ENCODE measurements around the gene HMGXB3.

DNA sequence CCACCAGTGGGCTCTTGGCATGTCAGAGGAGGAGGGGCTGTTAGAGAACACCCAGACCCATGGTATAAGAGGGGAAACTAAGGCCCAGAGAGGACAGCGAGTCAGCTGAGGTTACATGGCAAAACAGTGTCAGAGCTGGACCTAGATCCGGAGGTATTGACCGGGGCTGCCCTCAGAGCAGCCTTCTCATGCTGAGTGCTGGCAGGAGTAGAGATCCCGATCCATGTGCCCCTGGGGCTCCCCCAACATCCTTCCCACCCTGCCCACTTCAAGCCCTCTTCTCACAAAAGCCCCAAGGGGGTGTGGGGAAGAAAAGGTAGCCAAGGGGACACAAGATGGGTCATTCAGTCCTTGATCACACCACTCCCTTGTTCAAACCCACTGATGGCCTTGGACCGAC, 65.9 kb downstream of the HMGXB3 start:
- TF ChIP-seq CTCF (IDR thresholded peaks at IDR 0.05; ENCODE audit: low read depth, low read length, missing input control), result no peak
- TF ChIP-seq YY1 (IDR thresholded peaks at IDR 0.05), result no peak
- TF ChIP-seq, protein P1, sequence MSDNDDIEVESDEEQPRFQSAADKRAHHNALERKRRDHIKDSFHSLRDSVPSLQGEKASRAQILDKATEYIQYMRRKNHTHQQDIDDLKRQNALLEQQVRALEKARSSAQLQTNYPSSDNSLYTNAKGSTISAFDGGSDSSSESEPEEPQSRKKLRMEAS (IDR thresholded peaks at IDR 0.05), result no peak
- TF ChIP-seq JUND (IDR thresholded peaks at IDR 0.05), result no peak
- no peak for TF ChIP-seq REST (IDR thresholded peaks at IDR 0.05)
- no peak for TF ChIP-seq TAF1 (conservative IDR thresholded peaks at IDR 0.05)
- no peak for TF ChIP-seq RXRA (IDR thresholded peaks at IDR 0.05)
- no peak for TF ChIP-seq FOXA1 (IDR thresholded peaks at IDR 0.05)
- TF ChIP-seq, protein P2, sequence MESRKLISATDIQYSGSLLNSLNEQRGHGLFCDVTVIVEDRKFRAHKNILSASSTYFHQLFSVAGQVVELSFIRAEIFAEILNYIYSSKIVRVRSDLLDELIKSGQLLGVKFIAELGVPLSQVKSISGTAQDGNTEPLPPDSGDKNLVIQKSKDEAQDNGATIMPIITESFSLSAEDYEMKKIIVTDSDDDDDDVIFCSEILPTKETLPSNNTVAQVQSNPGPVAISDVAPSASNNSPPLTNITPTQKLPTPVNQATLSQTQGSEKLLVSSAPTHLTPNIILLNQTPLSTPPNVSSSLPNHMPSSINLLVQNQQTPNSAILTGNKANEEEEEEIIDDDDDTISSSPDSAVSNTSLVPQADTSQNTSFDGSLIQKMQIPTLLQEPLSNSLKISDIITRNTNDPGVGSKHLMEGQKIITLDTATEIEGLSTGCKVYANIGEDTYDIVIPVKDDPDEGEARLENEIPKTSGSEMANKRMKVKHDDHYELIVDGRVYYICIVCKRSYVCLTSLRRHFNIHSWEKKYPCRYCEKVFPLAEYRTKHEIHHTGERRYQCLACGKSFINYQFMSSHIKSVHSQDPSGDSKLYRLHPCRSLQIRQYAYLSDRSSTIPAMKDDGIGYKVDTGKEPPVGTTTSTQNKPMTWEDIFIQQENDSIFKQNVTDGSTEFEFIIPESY (IDR thresholded peaks at IDR 0.05), result no peak
- no peak for TF ChIP-seq GABPA (IDR thresholded peaks at IDR 0.05 in 1 of 2, conservative IDR thresholded peaks at IDR 0.05 in 1 of 2)
- no peak for TF ChIP-seq RAD21 (IDR thresholded peaks at IDR 0.05)
